ENCODE results near the gene PAXX.

PAXX gene, protein sequence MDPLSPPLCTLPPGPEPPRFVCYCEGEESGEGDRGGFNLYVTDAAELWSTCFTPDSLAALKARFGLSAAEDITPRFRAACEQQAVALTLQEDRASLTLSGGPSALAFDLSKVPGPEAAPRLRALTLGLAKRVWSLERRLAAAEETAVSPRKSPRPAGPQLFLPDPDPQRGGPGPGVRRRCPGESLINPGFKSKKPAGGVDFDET

GRCh38 chr9:136991993-136992818, at the start of gene PAXX:
Gene PAXX (plus strand): TSS chr9:136992422. CDS start chr9:136992444, 22 bp downstream.
- intact Hi-C loops (cut with DNase I): no loop called here
- peak; percentile 87 to 99 (median 94) for DNase-seq

- intact Hi-C loops (cut with DNase I): loop anchor here (10.0 kb wide), 2 partner anchors 98 to 148 kb away; partner anchors contain the start of genes AJM1, CCDC183, PHPT1 and TMEM141
These were observed 49.4 kb upstream of the PAXX start for GRCh38 chr9:136942881-136943230.

DNA sequence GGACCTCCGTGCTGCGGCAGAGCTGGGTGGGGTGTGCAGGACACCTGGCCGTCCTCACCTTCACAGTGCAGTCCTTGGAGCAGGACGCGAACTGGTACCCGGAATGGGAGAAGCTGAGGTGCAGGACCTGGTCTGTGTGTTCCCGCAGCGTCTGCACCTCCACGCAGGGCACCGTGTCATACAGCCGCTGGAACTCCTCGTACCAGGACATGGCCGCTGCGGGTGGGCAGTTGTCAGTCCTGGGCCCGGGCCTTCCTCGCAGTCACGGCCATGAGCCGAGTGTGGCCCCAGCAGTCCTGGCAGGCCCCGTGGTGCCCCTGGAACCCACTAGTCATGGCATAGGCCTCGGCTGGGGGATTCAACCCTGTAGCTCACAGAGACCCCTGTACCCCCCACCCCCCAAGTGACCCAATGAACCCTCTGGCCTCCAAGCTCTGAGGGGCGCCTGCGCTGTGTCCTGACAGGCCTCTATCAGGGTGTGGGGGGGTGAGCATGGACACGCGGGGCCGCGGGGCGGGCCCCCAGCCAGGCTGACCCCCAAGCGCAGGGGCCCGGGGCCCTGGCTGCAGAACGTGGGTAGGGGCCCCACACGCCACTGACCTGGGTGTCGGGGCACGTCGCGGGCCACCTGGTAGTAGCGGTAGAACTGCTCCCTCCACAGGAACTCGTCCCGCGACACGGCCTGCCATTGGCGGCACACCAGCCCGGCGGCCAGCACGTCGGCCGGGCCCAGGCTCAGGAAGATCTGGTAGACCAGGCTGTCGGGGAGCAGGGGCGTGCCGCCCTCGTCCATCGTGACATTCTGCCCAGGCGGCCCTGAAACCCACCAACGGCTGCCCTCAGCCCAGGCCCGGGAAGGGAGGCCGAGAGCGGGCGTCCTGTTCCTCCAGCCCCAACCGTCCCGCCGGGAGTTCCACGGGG, 48.7 kb upstream of the PAXX start:
- peak in 2 of 10 donors; percentile 51 to 86 for DNase-seq
- intact Hi-C loops (cut with DNase I): loop anchor here (10.0 kb wide), 2 partner anchors 99 to 149 kb away; partner anchors contain the start of genes AJM1, CCDC183, PHPT1 and TMEM141

More at GRCh38 chr9:136942881-136943230, 49.4 kb upstream of the PAXX start:
- DNase-seq: peak in 3 of 10 donors; percentile 6 to 72 (median 64)

DNA sequence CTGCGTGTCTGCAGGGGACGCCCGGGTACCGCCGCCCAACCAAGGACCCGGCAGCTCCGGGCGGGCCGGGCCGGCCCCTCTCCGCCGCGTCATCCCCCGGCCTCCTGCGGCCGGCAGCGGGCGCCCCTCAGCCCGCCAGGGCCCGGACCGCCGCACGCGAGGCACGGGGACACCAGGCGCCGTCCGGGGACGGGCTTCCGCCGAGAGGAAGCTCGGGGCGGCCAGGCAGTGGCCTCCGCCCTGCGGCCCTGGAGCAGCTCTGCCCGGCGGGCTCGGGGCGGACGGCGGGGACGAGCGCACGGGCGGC, 48.1 kb upstream of the PAXX start:
- intact Hi-C loops (cut with DNase I): loop anchor here (10.0 kb wide), 2 partner anchors 99 to 149 kb away; partner anchors contain the start of genes AJM1, CCDC183, PHPT1 and TMEM141
- no peak for DNase-seq

GRCh38 chr9:136944519-136945332, 47.5 kb upstream of the PAXX start, which contains the start of the genes C8G and FBXW5:
Gene C8G (plus strand): TSS chr9:136945243. CDS start chr9:136945321, 78 bp downstream.
Gene FBXW5 (minus strand): TSS chr9:136944738. CDS start chr9:136944083, 655 bp downstream.
- intact Hi-C loops (cut with DNase I): loop anchor here (10.0 kb wide), 2 partner anchors 100 to 150 kb away; partner anchors contain the start of genes AJM1, CCDC183, PHPT1 and TMEM141
- peak; percentile 86 to 99 (median 92) for DNase-seq

- DNase-seq: no peak
- intact Hi-C loops (cut with DNase I): loop anchor here (10.0 kb wide), 2 partner anchors 101 to 151 kb away; partner anchors contain the start of genes AJM1, CCDC183, PHPT1 and TMEM141
These were observed 46.6 kb upstream of the PAXX start for GRCh38 chr9:136945333-136946227.

DNA sequence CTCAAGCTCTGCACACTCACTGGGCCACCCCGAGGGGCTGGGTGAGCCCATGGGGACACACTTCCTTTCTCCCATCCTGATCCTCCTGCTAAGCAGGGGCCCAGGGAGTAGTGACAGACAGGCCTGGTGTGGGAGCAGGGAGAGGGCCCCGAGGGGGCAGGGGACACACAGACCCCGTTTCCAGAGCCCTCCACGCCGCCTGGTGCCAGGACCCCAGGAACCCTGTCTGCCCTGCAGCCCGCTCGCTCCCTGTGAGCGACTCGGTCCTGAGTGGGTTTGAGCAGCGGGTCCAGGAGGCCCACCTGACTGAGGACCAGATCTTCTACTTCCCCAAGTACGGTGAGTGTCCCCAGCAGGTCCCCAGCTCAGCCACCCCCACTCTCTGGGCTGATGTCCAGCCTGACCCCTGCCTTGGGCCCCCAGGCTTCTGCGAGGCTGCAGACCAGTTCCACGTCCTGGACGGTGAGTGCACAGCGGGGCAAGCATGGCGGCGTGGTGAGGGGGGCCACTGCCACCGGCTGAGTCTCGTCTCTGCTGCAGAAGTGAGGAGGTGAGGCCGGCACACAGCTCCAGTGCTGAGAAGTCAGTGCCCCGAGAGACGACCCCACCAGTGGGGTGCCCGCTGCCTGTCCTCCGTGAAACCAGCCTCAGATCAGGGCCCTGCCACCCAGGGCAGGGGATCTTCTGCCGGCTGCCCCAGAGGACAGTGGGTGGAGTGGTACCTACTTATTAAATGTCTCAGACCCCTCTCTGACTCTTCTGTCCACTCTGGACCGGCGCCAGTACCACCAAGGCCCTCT, 45.8 kb upstream of the PAXX start:
- DNase-seq: no peak
- intact Hi-C loops (cut with DNase I): loop anchor here (10.0 kb wide), 2 partner anchors 102 to 152 kb away; partner anchors contain the start of genes AJM1, CCDC183, PHPT1 and TMEM141

DNA sequence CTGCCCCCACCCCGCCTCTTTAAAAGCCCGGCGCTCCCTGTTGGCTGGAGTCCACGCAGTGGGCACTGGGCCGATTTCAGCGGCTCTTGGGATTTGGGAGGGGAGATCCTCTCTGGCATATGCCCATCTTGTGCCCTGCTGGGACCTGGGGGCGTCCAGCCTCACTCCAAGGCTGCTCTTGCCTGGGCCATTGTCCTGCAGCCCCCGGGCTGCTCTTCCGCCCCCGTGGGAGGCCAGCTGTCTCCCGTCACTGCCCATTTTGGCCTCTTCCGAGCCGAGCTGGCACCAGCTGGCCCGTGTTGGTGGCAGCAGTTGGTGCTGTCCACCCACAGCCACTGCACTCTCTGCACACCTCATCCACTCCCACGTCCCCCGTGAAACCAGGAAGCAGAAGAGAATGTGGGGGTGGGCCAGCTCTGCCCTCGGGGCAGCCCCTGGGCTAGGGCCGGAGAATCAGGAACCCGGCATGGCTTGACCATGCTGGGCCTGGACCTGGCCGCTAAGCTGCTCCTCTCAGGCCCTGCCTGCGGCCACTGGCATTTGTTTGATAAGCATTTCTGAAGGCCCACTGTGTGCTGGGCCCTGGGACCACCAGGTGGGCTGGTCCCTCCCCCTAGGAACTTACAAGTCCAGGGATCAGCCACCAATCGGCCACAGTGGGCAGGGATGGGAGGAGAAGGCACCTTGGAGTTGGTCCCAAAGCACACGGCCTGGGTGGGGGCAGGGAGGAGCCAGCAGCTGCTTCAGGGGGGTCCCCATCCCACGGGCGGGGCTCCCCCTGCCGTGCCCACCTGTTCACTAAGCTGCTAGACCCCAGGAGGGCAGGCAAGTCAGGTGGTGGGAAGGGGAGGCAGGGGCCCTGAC, 45.0 kb upstream of the PAXX start:
- intact Hi-C loops (cut with DNase I): loop anchor here (10.0 kb wide), 2 partner anchors 102 to 152 kb away; partner anchors contain the start of genes AJM1, CCDC183, PHPT1 and TMEM141

DNA sequence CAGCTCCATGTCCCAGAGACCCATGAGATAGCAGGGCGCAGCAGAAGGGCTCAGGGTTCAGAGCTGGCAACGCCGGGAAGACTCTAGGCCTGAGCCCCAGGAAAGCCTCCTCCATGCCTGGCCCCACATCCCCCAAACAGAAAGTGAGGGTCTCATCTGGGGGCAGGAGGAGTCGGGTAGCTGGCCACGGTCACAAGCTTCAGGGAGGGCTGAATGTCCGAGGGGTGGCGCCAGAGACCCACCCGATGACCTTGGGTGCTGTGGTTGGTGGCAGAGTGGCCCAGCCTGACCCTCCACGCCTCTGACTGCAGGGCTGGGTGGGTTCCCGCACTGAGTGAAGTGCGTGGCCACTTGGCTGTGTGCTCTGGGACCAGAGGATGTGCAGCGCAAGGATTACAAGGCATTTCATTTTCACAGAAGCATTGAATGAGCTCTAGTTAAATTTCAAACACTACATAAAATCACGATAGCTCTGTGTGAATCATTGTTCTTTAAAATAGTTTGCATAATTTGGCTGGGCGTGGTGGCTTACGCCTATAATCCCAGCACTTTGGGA, 44.2 kb upstream of the PAXX start:
- DNase-seq: peak in 9 of 10 donors; percentile 57 to 95 (median 74)
- intact Hi-C loops (cut with DNase I): loop anchor here (1.0 to 10.0 kb wide), 4 partner anchors 29 to 153 kb away; partner anchors contain the start of genes AJM1, CCDC183, PHPT1 and PTGDS

More for the DNA sequence above, 45.0 kb upstream of the PAXX start:
- DNase-seq: peak in 4 of 10 donors; percentile 25 to 93 (median 50)

GRCh38 chr9:136949239-136949816, 42.9 kb upstream of the PAXX start:
- no peak for DNase-seq
- intact Hi-C loops (cut with DNase I): loop anchor here (2.0 to 10.0 kb wide), 3 partner anchors 27 to 155 kb away; partner anchors contain the start of genes AJM1, CCDC183, PHPT1 and PTGDS

DNA sequence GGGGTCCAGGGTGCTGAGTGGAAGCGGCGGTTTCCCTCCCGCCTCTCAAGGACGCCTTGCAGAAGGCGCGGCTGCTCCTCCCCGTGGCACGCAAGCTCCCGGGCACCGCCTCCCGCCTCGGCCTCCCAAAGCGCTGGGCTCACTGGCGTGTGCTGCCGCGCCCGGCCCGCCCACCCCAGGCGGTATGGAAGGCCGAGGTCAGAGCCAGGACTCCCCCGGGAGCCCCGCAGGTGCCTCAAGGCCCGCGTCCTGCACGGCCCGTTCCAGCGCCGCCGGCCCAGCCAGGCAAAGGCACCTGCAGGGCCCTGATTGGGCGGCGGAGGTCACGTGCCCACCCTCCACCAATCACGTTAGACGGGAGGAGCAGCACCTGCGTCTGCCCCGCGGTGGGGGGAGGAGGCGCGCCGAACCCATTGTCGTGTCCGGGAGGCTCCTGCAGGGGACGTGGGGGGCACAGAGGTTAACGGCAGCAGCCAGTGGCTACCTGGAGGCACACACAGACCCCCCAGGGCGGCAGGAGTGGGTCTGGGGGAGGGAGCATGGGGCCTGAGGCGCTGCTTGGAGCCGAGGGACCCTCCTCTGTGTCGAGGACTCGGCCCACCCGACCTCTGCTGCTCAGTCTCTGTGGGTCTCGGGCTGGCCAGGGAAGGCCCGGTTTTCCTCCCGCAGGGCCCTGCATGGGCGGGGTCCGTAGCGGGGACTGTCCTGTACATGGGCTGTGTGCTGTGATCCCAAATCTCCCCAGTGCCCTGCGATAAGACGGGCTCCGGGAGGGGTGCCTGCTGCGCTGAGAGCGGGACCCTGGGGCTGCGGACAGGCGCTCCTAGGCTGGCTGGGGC, 42.2 kb upstream of the PAXX start:
- DNase-seq: peak; percentile 97 to 100 (median 99)
- intact Hi-C loops (cut with DNase I): loop anchor here (2.0 to 10.0 kb wide), 3 partner anchors 27 to 155 kb away; partner anchors contain the start of genes AJM1, CCDC183, PHPT1 and PTGDS

- no peak for DNase-seq
- intact Hi-C loops (cut with DNase I): no loop called here
These were observed 41.5 kb upstream of the PAXX start for GRCh38 chr9:136950656-136951276.

GRCh38 chr9:136951541-136952320, 40.5 kb upstream of the PAXX start, which contains the start of gene LCN12:
Gene LCN12 (plus strand): TSS chr9:136952273. CDS start chr9:136952328, 55 bp downstream.
- peak in 2 of 10 donors; percentile 51 to 83 for DNase-seq
- intact Hi-C loops (cut with DNase I): no loop called here

All from posterior cingulate gyrus (tissue), 11 donors.